ENCODE results near the gene GLMN. TPM values are rescaled to one million over a fixed set of nuclear protein-coding genes. Genes with fewer than 3 reads are reported as not detected.
"Not testable (repeated sequence)": the region's sequence is repeated elsewhere in the genome, so short reads cannot be mapped to it uniquely, and the experiment has no call there.

Gene GLMN
- total and polyA plus RNA-seq, 9 donors, result 10.6 to 16.8 (median 14.0) TPM

DNA sequence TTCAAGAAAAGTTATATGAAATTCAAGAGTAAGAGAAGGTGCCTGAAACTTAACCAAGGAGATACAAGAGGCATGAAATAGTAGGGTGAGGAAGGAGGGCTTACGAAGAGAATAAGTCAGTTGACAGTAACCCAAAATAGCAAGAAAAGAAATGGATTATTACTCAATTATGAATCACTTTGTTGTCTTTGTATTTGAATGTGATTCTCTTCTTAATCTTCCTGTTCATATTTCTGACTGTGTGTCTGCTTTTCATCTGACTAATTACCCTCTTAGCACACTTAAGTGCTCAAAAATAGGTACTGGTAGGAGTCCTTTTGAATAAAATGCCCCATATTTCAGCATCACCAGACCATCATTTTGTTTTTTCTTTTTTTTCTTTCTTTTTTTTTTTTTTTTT, 39.4 kb downstream of the GLMN start:
- Histone ChIP-seq H3K36me3 (ENCODE audit: control insufficient read depth, insufficient read depth, low read length) (peaks cover 12% of the 10 kb centered on the region), H3K27ac (ENCODE audit: low read length) (no peak overlapping the region)
- no CpG with 5 or more reads among the region's 1 CpG for WGBS (ENCODE audit: insufficient coverage)

DNA sequence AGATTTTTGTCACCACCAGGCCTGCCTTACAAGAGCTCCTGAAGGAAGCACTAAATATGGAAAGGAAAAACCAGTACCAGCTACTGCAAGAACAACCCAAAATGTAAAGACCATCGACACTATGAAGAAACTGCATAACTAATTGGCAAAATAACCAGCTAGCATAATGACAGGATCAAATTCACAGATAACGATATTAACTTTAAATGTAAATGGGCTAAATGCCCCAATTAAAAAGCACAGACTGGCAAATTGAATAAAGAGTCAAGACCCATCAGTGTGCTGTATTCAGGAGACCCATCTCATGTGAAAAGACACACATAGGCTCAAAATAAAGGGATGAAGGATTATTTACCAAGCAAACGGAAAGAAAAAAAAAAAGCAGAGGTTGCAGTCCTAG, 44.1 kb downstream of the GLMN start:
- not testable (repeated sequence) for H3K4me3 ChIP-seq (ENCODE audit: low read length); H3K27me3 ChIP-seq (ENCODE audit: control insufficient read depth, insufficient read depth, low read length); H3K9me3 ChIP-seq (replicated peaks; ENCODE audit: control insufficient read depth, low read depth, low read length); H3K27ac ChIP-seq (ENCODE audit: low read length); DNase-seq; H3K4me1 ChIP-seq (ENCODE audit: control insufficient read depth, insufficient read depth, low read length)
- H3K36me3 ChIP-seq (ENCODE audit: control insufficient read depth, insufficient read depth, low read length), result peaks cover 15% of the 10 kb centered on the region
- no CpG with 5 or more reads among the region's 3 CpGs for WGBS (ENCODE audit: insufficient coverage)

More for the DNA sequence above, 39.4 kb downstream of the GLMN start:
- Histone ChIP-seq H3K27me3 (ENCODE audit: control insufficient read depth, insufficient read depth, low read length) (no peaks in the 10 kb centered on the region), H3K4me3 (ENCODE audit: low read length) (no peak overlapping the region), H3K4me1 (ENCODE audit: control insufficient read depth, insufficient read depth, low read length) (no peaks in the 10 kb centered on the region), H3K9me3 (replicated peaks; ENCODE audit: control insufficient read depth, low read depth, low read length) (peaks cover 4% of the 10 kb centered on the region)
- no peak for DNase-seq

DNA sequence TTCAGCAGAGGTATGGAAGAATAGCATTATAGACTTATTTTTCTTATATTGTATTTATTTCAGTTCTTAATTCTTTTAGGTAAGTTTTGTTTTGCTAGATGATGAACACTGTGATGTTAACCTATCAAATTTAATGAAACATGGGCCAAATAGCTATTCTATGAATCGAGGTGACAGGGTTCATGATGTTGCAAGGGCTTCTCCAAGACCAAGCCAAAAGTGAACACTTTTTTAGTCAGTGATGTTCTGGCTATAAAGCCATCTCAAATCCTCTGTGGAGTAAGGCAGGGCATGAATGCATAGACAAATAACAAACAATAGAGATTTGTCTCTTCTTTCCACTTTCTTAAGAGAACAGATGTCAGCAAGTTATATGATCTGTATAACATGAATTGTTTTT, 54.4 kb downstream of the GLMN start:
- Histone ChIP-seq H3K27me3 (ENCODE audit: control insufficient read depth, insufficient read depth, low read length) (no peaks in the 10 kb centered on the region), H3K9me3 (replicated peaks; ENCODE audit: control insufficient read depth, low read depth, low read length) (no peaks in the 10 kb centered on the region), H3K27ac (ENCODE audit: low read length) (no peak overlapping the region), H3K4me3 (ENCODE audit: low read length) (no peak overlapping the region), H3K4me1 (ENCODE audit: control insufficient read depth, insufficient read depth, low read length) (no peaks in the 10 kb centered on the region), H3K36me3 (ENCODE audit: control insufficient read depth, insufficient read depth, low read length) (no peaks in the 10 kb centered on the region)
- no CpG with 5 or more reads among the region's 1 CpG for WGBS (ENCODE audit: insufficient coverage)
- DNase-seq, result no peak

DNA sequence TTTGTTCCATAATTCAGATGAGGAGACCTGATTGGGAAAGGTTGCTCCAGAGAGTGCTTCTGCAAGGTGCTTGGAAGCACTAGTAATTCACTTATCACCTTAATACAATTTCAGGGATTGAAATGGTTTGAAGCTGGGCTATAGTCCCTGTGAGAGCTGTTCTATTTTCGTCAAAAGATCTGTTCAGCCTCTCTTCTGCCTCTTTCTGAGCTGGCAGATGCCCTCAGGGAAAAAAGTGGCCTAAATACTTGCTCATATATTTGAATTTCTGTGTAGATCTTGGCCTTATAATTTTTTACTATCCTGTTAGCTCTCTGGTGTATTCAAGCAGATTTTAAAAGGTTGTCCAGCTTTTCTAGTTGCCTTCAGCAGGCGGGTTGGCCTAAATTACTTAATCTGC, 58.8 kb downstream of the GLMN start:
- DNase-seq, result no peak
- no CpG with 5 or more reads among the region's 2 CpGs for WGBS (ENCODE audit: insufficient coverage)
- Histone ChIP-seq H3K27ac (ENCODE audit: low read length) (no peak overlapping the region), H3K4me3 (ENCODE audit: low read length) (no peak overlapping the region), H3K4me1 (ENCODE audit: control insufficient read depth, insufficient read depth, low read length) (no peaks in the 10 kb centered on the region), H3K36me3 (ENCODE audit: control insufficient read depth, insufficient read depth, low read length) (no peaks in the 10 kb centered on the region), H3K9me3 (replicated peaks; ENCODE audit: control insufficient read depth, low read depth, low read length) (no peaks in the 10 kb centered on the region), H3K27me3 (ENCODE audit: control insufficient read depth, insufficient read depth, low read length) (no peaks in the 10 kb centered on the region)

DNA sequence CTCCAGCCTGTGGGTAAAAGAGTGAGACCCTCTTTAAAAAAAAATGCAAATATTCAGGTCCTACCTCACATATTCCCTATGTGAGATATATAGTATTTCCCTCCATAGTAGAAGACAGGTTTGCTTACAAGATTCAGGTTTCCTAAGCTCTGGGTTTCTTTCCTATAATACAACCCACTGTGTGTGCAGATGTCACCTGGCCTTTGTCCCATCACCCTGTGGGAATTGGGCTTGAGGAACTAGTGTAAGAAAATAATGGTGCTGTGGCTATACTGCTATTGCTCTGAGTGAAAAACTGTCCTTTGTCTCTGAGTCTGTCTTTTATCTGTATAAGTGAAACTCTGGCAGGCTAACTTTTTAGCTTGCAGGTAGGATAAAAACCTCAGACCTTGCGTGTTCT, 68.1 kb downstream of the GLMN start:
- Histone ChIP-seq H3K27me3 (ENCODE audit: control insufficient read depth, insufficient read depth, low read length) (no peaks in the 10 kb centered on the region), H3K27ac (ENCODE audit: low read length) (no peak overlapping the region), H3K9me3 (replicated peaks; ENCODE audit: control insufficient read depth, low read depth, low read length) (no peaks in the 10 kb centered on the region), H3K36me3 (ENCODE audit: control insufficient read depth, insufficient read depth, low read length) (no peaks in the 10 kb centered on the region), H3K4me1 (ENCODE audit: control insufficient read depth, insufficient read depth, low read length) (no peaks in the 10 kb centered on the region), H3K4me3 (ENCODE audit: low read length) (no peak overlapping the region)
- no CpG with 5 or more reads among the region's 1 CpG for WGBS (ENCODE audit: insufficient coverage)
- DNase-seq, result no peak

DNA sequence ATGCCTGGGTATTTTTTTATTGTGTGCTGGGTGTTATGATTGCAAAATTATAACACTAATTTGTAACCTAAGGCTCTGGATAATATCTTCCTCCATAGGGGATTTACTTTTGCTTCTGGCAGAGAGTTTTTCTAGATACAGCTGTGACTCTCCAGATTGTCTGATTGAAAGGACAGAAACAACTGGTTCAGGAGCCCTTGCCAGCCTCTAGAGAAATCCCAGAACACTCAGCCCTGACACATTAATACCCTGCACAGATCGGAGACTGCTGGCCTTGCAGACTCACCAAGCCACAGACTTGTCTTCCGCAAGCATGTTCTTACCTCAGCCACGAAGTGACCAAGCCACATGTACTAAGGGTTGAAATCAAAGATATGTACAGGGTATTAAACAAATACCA, 70.4 kb downstream of the GLMN start:
- no peak for DNase-seq
- Histone ChIP-seq H3K27ac (ENCODE audit: low read length) (no peak overlapping the region), H3K4me1 (ENCODE audit: control insufficient read depth, insufficient read depth, low read length) (no peaks in the 10 kb centered on the region), H3K4me3 (ENCODE audit: low read length) (no peak overlapping the region), H3K36me3 (ENCODE audit: control insufficient read depth, insufficient read depth, low read length) (no peaks in the 10 kb centered on the region), H3K27me3 (ENCODE audit: control insufficient read depth, insufficient read depth, low read length) (no peaks in the 10 kb centered on the region), H3K9me3 (replicated peaks; ENCODE audit: control insufficient read depth, low read depth, low read length) (no peaks in the 10 kb centered on the region)
- WGBS (ENCODE audit: insufficient coverage), result 17% methylated on average over 1 of the region's 3 CpGs

DNA sequence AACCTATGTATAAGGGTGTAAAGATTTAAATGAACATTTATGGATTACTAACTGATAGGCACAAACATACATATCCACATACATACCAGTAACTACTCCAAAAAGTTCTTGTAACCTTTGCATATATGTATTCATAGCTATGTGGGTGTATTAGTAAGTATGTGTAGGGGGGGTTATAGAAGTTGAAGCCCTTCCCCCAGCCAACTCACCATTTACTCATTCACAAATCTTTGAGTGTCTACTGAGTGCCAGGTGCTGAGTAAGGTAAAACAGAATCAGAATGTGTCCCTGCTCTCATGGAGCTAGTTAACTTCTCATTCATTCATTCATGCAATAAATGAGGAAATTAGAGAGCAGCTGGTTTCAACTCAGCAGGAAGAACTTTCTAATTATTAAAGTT, 79.8 kb downstream of the GLMN start:
- H3K27ac ChIP-seq (ENCODE audit: low read length), result no peak overlapping the region
- H3K9me3 ChIP-seq (replicated peaks; ENCODE audit: control insufficient read depth, low read depth, low read length), result no peaks in the 10 kb centered on the region
- no peak for DNase-seq
- H3K4me3 ChIP-seq (ENCODE audit: low read length), result no peak overlapping the region
- H3K4me1 ChIP-seq (ENCODE audit: control insufficient read depth, insufficient read depth, low read length), result no peaks in the 10 kb centered on the region
- H3K27me3 ChIP-seq (ENCODE audit: control insufficient read depth, insufficient read depth, low read length), result no peaks in the 10 kb centered on the region
- no peaks in the 10 kb centered on the region for H3K36me3 ChIP-seq (ENCODE audit: control insufficient read depth, insufficient read depth, low read length)

DNA sequence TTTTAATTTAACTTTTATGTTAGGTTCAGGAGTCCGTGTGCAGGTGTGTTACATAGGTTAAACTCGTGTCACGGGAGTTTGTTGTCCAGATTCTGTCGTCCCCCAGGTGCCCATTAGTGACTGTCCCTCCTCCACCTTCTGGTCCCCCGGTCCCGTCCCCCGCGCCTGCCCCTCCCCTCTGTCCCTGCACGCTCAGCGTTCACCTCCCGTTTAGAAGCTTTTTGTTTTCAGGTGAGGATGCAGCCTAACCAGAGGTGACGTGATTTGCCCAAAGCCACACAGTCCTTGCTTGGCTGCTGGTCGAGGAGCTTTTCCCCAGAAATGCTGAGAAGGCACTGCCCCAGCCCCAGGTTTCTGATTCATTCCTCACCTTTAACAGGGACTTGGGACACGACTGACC, 80.2 kb downstream of the GLMN start:
- Histone ChIP-seq H3K36me3 (ENCODE audit: control insufficient read depth, insufficient read depth, low read length) (no peaks in the 10 kb centered on the region), H3K27me3 (ENCODE audit: control insufficient read depth, insufficient read depth, low read length) (no peaks in the 10 kb centered on the region), H3K4me3 (ENCODE audit: low read length) (no peak overlapping the region), H3K4me1 (ENCODE audit: control insufficient read depth, insufficient read depth, low read length) (no peaks in the 10 kb centered on the region), H3K9me3 (replicated peaks; ENCODE audit: control insufficient read depth, low read depth, low read length) (no peaks in the 10 kb centered on the region), H3K27ac (ENCODE audit: low read length) (no peak overlapping the region)
- no peak for DNase-seq
- 77% methylated on average over 13 of the region's 14 CpGs for WGBS (ENCODE audit: insufficient coverage)

DNA sequence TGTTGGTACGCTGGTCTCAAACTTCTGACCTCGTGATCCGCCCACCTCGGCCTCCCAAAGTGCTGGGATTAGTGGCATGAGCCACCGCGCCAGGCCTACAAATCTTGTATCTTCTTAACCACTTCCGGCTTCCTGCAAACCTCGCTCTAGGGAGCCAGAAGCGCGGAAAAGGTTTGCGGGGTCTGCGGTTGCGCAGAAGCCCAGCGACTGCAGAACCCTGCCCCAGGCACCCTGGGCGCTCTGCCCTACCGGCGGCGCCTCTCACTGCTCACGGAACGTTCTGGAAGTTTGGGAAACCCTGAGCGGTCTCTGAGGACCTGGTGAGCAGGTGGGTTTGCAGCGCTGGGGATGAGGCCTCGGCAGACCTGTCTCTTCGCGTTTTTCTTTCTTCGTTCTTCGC, 81.1 kb downstream of the GLMN start, which contains the start of gene C1orf146:
C1orf146 (plus strand) TSS at position 195 of the 400 bp plus-strand sequence. CDS start 13,506 bp downstream, outside the sequence.
- H3K36me3 ChIP-seq (ENCODE audit: control insufficient read depth, insufficient read depth, low read length), result no peaks in the 10 kb centered on the region
- H3K27ac ChIP-seq (ENCODE audit: low read length), result no peak within 1 kb of the TSS
- H3K4me1 ChIP-seq (ENCODE audit: control insufficient read depth, insufficient read depth, low read length), result no peaks in the 10 kb centered on the region
- 93% methylated on average over 27 of the region's 27 CpGs for WGBS (ENCODE audit: insufficient coverage)
- H3K27me3 ChIP-seq (ENCODE audit: control insufficient read depth, insufficient read depth, low read length), result no peaks in the 10 kb centered on the region
- no peaks in the 10 kb centered on the region for H3K9me3 ChIP-seq (replicated peaks; ENCODE audit: control insufficient read depth, low read depth, low read length)
- no peak within 1 kb of the TSS for H3K4me3 ChIP-seq (ENCODE audit: low read length)
- DNase-seq, result no peak

DNA sequence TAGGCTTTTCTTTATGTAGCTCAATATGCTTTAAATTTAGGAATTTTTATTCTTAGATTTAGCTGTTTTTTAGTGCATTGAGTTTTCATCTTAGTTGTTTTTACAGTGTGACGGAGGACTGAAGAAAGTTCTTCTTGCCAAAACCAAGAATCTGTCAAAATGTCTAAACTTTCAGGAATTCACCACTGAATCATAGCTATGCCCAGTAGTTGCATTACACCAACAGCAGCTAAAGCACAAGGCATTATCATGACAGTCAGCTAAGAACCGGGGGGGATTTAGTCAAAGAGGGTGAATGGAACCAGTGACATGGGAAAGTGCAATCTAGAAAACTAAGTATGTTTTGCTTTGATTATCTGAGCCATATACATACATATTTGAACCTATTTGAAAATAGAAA, 87.6 kb downstream of the GLMN start:
- DNase-seq, result no peak
- H3K27me3 ChIP-seq (ENCODE audit: control insufficient read depth, insufficient read depth, low read length), result no peaks in the 10 kb centered on the region
- no peaks in the 10 kb centered on the region for H3K4me1 ChIP-seq (ENCODE audit: control insufficient read depth, insufficient read depth, low read length)
- H3K36me3 ChIP-seq (ENCODE audit: control insufficient read depth, insufficient read depth, low read length), result no peaks in the 10 kb centered on the region
- WGBS (ENCODE audit: insufficient coverage), result no CpG with 5 or more reads among the region's 2 CpGs
- peaks cover 3% of the 10 kb centered on the region for H3K9me3 ChIP-seq (replicated peaks; ENCODE audit: control insufficient read depth, low read depth, low read length)
- no peak overlapping the region for H3K4me3 ChIP-seq (ENCODE audit: low read length)
- H3K27ac ChIP-seq (ENCODE audit: low read length), result no peak overlapping the region

DNA sequence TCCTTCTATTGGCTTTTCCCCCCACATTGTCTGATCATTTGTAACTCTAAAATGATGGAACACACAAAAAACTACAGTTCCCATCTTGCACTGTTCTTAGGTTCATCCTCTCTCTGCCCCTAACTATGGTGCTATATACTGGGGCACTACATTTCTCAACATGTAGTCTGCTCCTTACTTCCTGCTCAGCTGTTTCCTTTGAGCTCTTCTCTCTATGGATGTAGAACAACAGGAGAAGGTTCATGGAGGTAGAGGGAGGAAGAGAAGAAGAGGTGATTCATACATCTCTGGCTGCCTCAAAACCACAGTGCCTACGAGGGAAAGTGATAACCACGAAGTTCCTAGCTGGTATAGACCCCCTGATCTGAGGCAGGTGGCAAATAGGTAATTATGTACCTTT, 88.1 kb downstream of the GLMN start:
- Histone ChIP-seq H3K4me3 (ENCODE audit: low read length) (no peak overlapping the region), H3K27ac (ENCODE audit: low read length) (no peak overlapping the region), H3K36me3 (ENCODE audit: control insufficient read depth, insufficient read depth, low read length) (no peaks in the 10 kb centered on the region), H3K27me3 (ENCODE audit: control insufficient read depth, insufficient read depth, low read length) (no peaks in the 10 kb centered on the region), H3K4me1 (ENCODE audit: control insufficient read depth, insufficient read depth, low read length) (no peaks in the 10 kb centered on the region), H3K9me3 (replicated peaks; ENCODE audit: control insufficient read depth, low read depth, low read length) (peaks cover 3% of the 10 kb centered on the region)
- DNase-seq, result no peak
- no CpG with 5 or more reads among the region's 2 CpGs for WGBS (ENCODE audit: insufficient coverage)

All from muscle of leg (tissue), 11 donors.